ENCODE results near the gene RHBDL1. TPM values are rescaled to one million over a fixed set of nuclear protein-coding genes. Genes with fewer than 3 reads are reported as not detected.

Gene RHBDL1
- total RNA-seq, 2 experiments from 2014 or later, result 0.79 to 0.89 TPM

DNA sequence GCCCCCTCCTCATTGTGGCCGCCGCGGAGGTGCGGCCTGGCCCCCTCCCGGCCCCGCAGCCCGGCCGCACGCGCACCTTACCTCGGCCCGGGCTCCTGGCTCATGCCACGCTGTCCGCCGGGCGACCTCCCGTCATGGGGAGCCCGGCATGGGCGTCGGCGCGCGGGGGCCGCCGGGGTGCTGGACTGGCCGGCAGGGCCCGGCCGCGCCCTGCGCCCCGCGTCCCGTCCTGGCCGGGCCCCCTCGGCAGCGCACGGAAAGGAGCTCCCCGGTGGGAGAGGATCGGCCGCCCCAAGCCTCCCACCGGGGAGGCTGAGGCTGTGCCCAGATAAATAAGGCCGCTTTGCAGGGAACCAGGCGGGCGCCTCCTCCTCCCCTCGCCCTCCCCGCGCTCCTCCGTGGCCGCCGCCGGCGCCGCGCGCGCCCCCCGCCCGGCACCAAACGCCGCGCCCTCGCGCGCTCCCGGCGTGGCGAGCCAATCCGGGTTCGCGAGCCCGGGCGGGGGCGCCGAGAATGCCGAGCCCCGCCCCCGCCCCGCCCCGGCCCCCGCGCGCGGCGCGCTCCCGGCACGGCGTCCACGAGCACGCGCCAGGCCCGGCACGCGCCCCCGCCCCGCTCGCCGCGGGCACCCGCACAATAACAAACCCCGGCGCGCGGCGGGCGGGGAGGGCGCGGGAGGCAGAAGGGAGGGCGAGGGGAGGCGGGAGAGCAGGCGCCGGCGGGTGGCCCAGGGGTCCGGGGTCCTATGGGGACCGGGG lies 30.1 kb downstream of the RHBDL1 start, which contains the start of gene FBXL16:
TSS of gene FBXL16 (minus strand) at position 371 of the 758 bp plus-strand sequence. CDS start 8,396 bp downstream, outside the sequence.
- Mint-ChIP-seq H3K4me1 (ENCODE audit: low read depth) (peaks cover 2% of the 10 kb centered on the region), H3K4me3 (no peak within 1 kb of the TSS), H3K27me3 (peaks cover 60% of the 10 kb centered on the region), H3K36me3 (ENCODE audit: low read depth) (no peaks in the 10 kb centered on the region), H3K27ac (no peak within 1 kb of the TSS), H3K9me3 (no peaks in the 10 kb centered on the region)
- no peak for TF ChIP-seq CTCF (IDR thresholded peaks at IDR 0.05)
- ATAC-seq (no peak), DNase-seq (no peak)
- ChIA-PET POLR2A (no interaction called here), CTCF (no interaction called here)
- intact Hi-C loops (cut with micrococcal nuclease), result no loop called here

- TF ChIP-seq CTCF (IDR thresholded peaks at IDR 0.05), result no peak
- H3K9me3 Mint-ChIP-seq, result no peaks in the 10 kb centered on the region
- ChIA-PET POLR2A (interaction anchor here (0.8 to 1.2 kb wide), 4 partner anchors 14 to 335 kb away, joined by 3 to 4 read pairs (median 3); no protein-coding TSS in a partner anchor), CTCF (interaction anchor here (1.3 to 11.9 kb wide), 3 partner anchors 23 to 397 kb away, joined by 3 to 207 read pairs (median 4); partner anchors contain the start of genes ANTKMT, CCDC78 and HAGHL)
- H3K27ac Mint-ChIP-seq, result no peak overlapping the region
- H3K4me1 Mint-ChIP-seq (ENCODE audit: low read depth), result no peaks in the 10 kb centered on the region
- DNase-seq (no peak), ATAC-seq (no peak)
- H3K4me3 Mint-ChIP-seq, result no peak overlapping the region
- H3K36me3 Mint-ChIP-seq (ENCODE audit: low read depth), result no peaks in the 10 kb centered on the region
- peaks cover 57% of the 10 kb centered on the region for H3K27me3 Mint-ChIP-seq
- intact Hi-C loops (cut with micrococcal nuclease), result no loop called here
Observed at GRCh38 chr16:706189-707061, 31.0 kb downstream of the RHBDL1 start.

DNA sequence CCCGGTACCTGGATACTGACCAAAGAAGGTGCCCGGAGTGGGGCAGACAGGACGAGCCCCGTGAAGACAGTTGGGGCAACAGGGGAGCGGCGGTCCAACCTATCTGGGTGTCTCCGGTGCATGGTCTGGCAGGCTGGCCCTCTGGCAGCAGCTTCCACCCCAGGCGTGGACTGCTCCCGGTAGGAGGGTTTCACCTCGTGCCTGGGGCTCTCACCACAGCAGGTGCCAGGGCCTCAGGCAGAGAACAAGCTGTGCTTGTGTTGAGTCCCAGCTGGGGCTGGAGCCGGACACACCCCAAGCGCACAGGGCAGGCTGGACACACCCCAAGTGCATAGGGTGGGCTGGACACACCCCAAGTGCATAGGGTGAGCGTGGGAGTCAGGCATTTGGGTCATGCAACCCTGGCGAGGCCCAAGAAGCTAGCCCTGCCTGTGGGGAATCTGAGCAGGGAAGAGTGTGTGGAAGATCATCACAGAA lies 31.6 kb downstream of the RHBDL1 start:
- H3K36me3 Mint-ChIP-seq (ENCODE audit: low read depth), result no peaks in the 10 kb centered on the region
- H3K27ac Mint-ChIP-seq, result no peak overlapping the region
- no peak for TF ChIP-seq CTCF (IDR thresholded peaks at IDR 0.05)
- ChIA-PET CTCF (interaction anchor here (1.0 to 11.9 kb wide), 5 partner anchors 9 to 396 kb away, joined by 3 to 207 read pairs (median 4); partner anchors contain the start of genes ANTKMT, CCDC78 and HAGHL), POLR2A (interaction anchor here (0.8 to 1.2 kb wide), 4 partner anchors 13 to 334 kb away, joined by 3 to 4 read pairs (median 3); no protein-coding TSS in a partner anchor)
- H3K9me3 Mint-ChIP-seq, result no peaks in the 10 kb centered on the region
- H3K4me1 Mint-ChIP-seq (ENCODE audit: low read depth), result no peaks in the 10 kb centered on the region
- ATAC-seq (no peak), DNase-seq (no peak)
- intact Hi-C loops (cut with micrococcal nuclease), result no loop called here
- no peak overlapping the region for H3K4me3 Mint-ChIP-seq
- H3K27me3 Mint-ChIP-seq, result peaks cover 54% of the 10 kb centered on the region

GRCh38 chr16:708019-708418 lies 32.5 kb downstream of the RHBDL1 start:
- Mint-ChIP-seq H3K27me3 (peaks cover 49% of the 10 kb centered on the region), H3K36me3 (ENCODE audit: low read depth) (no peaks in the 10 kb centered on the region), H3K9me3 (no peaks in the 10 kb centered on the region), H3K4me3 (no peak overlapping the region), H3K27ac (no peak overlapping the region), H3K4me1 (ENCODE audit: low read depth) (peaks cover 2% of the 10 kb centered on the region)
- DNase-seq (no peak), ATAC-seq (no peak)
- CTCF ChIA-PET, result interaction anchor here (1.0 to 11.9 kb wide), 5 partner anchors 8 to 395 kb away, joined by 3 to 207 read pairs (median 4); partner anchors contain the start of genes ANTKMT, CCDC78 and HAGHL
- POLR2A ChIA-PET, result interaction anchor here (0.7 kb wide), 1 partner anchor 18 kb away, joined by 3 read pairs; the partner anchor contains the start of gene WDR24
- intact Hi-C loops (cut with micrococcal nuclease), result no loop called here
- TF ChIP-seq CTCF (IDR thresholded peaks at IDR 0.05), result no peak

Data from activated CD8-positive, alpha-beta T cell treated with anti-CD3 and anti-CD28 coated beads for 36 hours (primary cell).